ENCODE data around the gene CASQ2. TPM values are rescaled to one million over a fixed set of nuclear protein-coding genes. Genes with fewer than 3 reads are reported as not detected.

CASQ2 gene
- polyA plus RNA-seq, 1 of the 3 experiments (the other 2 are of a cell fraction) = not detected

- H2AFZ ChIP-seq (ENCODE audit: low read depth) = no peak overlapping the region
- no peak overlapping the region for H3K4me3 ChIP-seq (ENCODE audit: low read depth in 2 of 2, low read length in 1 of 2)
- no peaks in the 10 kb centered on the region for H3K4me1 ChIP-seq (ENCODE audit: control insufficient read depth in 1 of 2, insufficient read depth in 2 of 2, low read depth in 1 of 2, low read length in 1 of 2)
- POLR2A ChIA-PET = interaction anchor here (0.7 kb wide), 1 partner anchor 217 kb away, joined by 4 read pairs; no protein-coding TSS in a partner anchor
- TF ChIP-seq CHD2 (IDR thresholded peaks at IDR 0.05; ENCODE audit: low read length, partially characterized antibody) = no peak
- TF ChIP-seq FOXJ3 (CRISPR knock-in tag; IDR thresholded peaks at IDR 0.05) = no peak
- TF ChIP-seq USF1 (IDR thresholded peaks at IDR 0.05; ENCODE audit: borderline replicate concordance, low read depth) = no peak
- TF ChIP-seq MAX (IDR thresholded peaks at IDR 0.05; ENCODE audit: low read depth) = no peak
- TF ChIP-seq TEAD4 (IDR thresholded peaks at IDR 0.05; ENCODE audit: borderline replicate concordance, insufficient read depth) = no peak
- no peak for TF ChIP-seq IRF3 (IDR thresholded peaks at IDR 0.05; ENCODE audit: low read depth, low read length)
- TF ChIP-seq TAF1 (IDR thresholded peaks at IDR 0.05; ENCODE audit: borderline replicate concordance, low read depth, low read length) = no peak
- no peak for TF ChIP-seq CTCF (IDR thresholded peaks at IDR 0.05)
- no peak for TF ChIP-seq MXI1 (IDR thresholded peaks at IDR 0.05; ENCODE audit: low read depth, low read length)
- no peak for TF ChIP-seq FOSL2 (IDR thresholded peaks at IDR 0.05; ENCODE audit: borderline replicate concordance, low read depth)
- TF ChIP-seq NRF1 (IDR thresholded peaks at IDR 0.05; ENCODE audit: low read depth, low read length) = no peak
- TF ChIP-seq ZBTB33 (IDR thresholded peaks at IDR 0.05; ENCODE audit: borderline replicate concordance, low read depth) = no peak
- TF ChIP-seq MEF2A (IDR thresholded peaks at IDR 0.05; ENCODE audit: borderline replicate concordance, low read depth) = no peak
- TF ChIP-seq RAD21 (IDR thresholded peaks at IDR 0.05; ENCODE audit: low read length) = no peak
- no peak for TF ChIP-seq GABPA (IDR thresholded peaks at IDR 0.05; ENCODE audit: low read depth)
- TF ChIP-seq EZH2phosphoT487 (IDR thresholded peaks at IDR 0.05; ENCODE audit: borderline replicate concordance, low read depth) = no peak
- TF ChIP-seq POLR2AphosphoS5 (IDR thresholded peaks at IDR 0.05; ENCODE audit: low read depth, low read length) = no peak
- TF ChIP-seq SMC3 (IDR thresholded peaks at IDR 0.05; ENCODE audit: low read depth, low read length) = no peak
- WGBS (ENCODE audit: low lambda C conversion rate) = 19% methylated on average over 4 of the region's 4 CpGs
- CTCF ChIA-PET = interaction anchor here (1.0 to 1.7 kb wide), 2 partner anchors 186 to 187 kb away, joined by 3 to 4 read pairs; no protein-coding TSS in a partner anchor
- no peaks in the 10 kb centered on the region for H4K20me1 ChIP-seq (ENCODE audit: insufficient read depth)
- H3K9me2 ChIP-seq = no peaks in the 10 kb centered on the region
- no peak for DNase-seq
- H3F3A ChIP-seq (replicated peaks; ENCODE audit: insufficient read depth) = no peaks in the 10 kb centered on the region
- no peak overlapping the region for H3K9ac ChIP-seq
- H3K27ac ChIP-seq (ENCODE audit: low read depth in 2 of 2, low read length in 1 of 2) = no peak overlapping the region
- H3K27me3 ChIP-seq (ENCODE audit: insufficient read depth) = no peaks in the 10 kb centered on the region
- no peaks in the 10 kb centered on the region for H3K79me2 ChIP-seq (ENCODE audit: insufficient read depth)
- H3K9me3 ChIP-seq = no peaks in the 10 kb centered on the region
- H3K36me3 ChIP-seq (replicated peaks in 1 of 2; ENCODE audit: control insufficient read depth in 1 of 2, insufficient read depth in 2 of 2, low read length in 1 of 2) = no peaks in the 10 kb centered on the region
- H3K4me2 ChIP-seq = no peak overlapping the region
These were observed 26.6 kb upstream of the CASQ2 start for GRCh38 chr1:115794976-115795639.

All from SK-N-SH (cell line).